NCI-H69 (cell line): ENCODE results near the gene EYA4.
"Not testable (repeated sequence)": the region's sequence is repeated elsewhere in the genome, so short reads cannot be mapped to it uniquely, and the experiment has no call there.

Experiments used
- DNase-seq: peaks from one replicate; lab custom pipeline; 2025; lab: John Stamatoyannopoulos, UW

Gene EYA4

GRCh38 chr6:133528566-133528965, 287.4 kb downstream of the EYA4 start:
- no peak for DNase-seq

- DNase-seq = no peak
Observed at GRCh38 chr6:133532908-133533307, 291.8 kb downstream of the EYA4 start.

GRCh38 chr6:133539502-133540259, 298.5 kb downstream of the EYA4 start:
- DNase-seq = no peak

GRCh38 chr6:133540361-133540760, 299.2 kb downstream of the EYA4 start:
- no peak for DNase-seq

- DNase-seq = no peak
Observed at GRCh38 chr6:133541040-133541439, 299.9 kb downstream of the EYA4 start.

- DNase-seq = no peak
Observed at GRCh38 chr6:133542056-133542821, 301.1 kb downstream of the EYA4 start.

GRCh38 chr6:133544419-133544818, 303.3 kb downstream of the EYA4 start:
- DNase-seq = no peak

GRCh38 chr6:133546098-133546497, 304.9 kb downstream of the EYA4 start:
- DNase-seq = no peak

GRCh38 chr6:133547136-133547535, 306.0 kb downstream of the EYA4 start:
- no peak for DNase-seq

- DNase-seq = no peak
Observed at GRCh38 chr6:133548423-133549159, 307.4 kb downstream of the EYA4 start.

- no peak for DNase-seq
Observed at GRCh38 chr6:133549371-133549801, 308.2 kb downstream of the EYA4 start.

GRCh38 chr6:133550026-133550425, 308.9 kb downstream of the EYA4 start:
- no peak for DNase-seq

GRCh38 chr6:133551436-133551835, 310.3 kb downstream of the EYA4 start:
- no peak for DNase-seq

- no peak for DNase-seq
Observed at GRCh38 chr6:133551847-133552341, 310.7 kb downstream of the EYA4 start.

- peak; percentile 44 for DNase-seq
Observed at GRCh38 chr6:133553652-133554051, 312.5 kb downstream of the EYA4 start.

GRCh38 chr6:133554121-133554520, 313.0 kb downstream of the EYA4 start:
- not testable (repeated sequence) for DNase-seq

- no peak for DNase-seq
Observed at GRCh38 chr6:133555685-133556084, 314.5 kb downstream of the EYA4 start.

GRCh38 chr6:133559926-133560325, 318.8 kb downstream of the EYA4 start:
- no peak for DNase-seq

GRCh38 chr6:133567636-133568035, 326.5 kb downstream of the EYA4 start:
- no peak for DNase-seq

GRCh38 chr6:133568970-133569889, 328.1 kb downstream of the EYA4 start:
- peak; percentile 69 for DNase-seq

GRCh38 chr6:133571681-133572080, 330.5 kb downstream of the EYA4 start:
- no peak for DNase-seq
